ENCODE measurements around the gene ATG4B.

Gene ATG4B

DNA sequence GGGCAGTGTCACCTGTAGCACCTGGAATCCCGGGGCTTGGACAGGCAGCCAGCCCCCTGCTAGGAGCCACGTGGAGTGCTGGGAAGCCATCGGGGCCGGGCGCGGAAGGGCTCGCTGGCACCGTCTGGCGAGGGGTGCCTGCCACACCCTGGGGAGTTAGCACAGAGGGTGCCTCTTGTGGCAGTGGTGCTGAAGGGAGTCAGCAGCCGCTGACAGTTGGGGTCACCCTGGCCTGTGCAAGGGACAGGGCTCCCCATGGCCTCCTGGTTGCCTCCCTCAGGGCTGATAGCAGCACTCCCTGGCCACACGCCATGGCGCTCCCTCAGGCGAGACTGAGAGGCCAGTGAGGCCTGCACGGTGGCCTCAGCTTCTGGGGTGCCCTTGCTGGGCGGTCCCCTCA lies 83.1 kb downstream of the ATG4B start:
- DNase-seq = no peak
- no peaks in the 10 kb centered on the region for H3K4me1 ChIP-seq (ENCODE audit: insufficient read depth, low read length)
- H4K20me1 ChIP-seq (ENCODE audit: insufficient read depth, low read length) = no peaks in the 10 kb centered on the region
- H3K27me3 ChIP-seq (ENCODE audit: insufficient read depth, low read length, poor library complexity) = no peaks in the 10 kb centered on the region
- H3K79me2 ChIP-seq (ENCODE audit: insufficient read depth, low read length) = no peaks in the 10 kb centered on the region
- peaks cover 24% of the 10 kb centered on the region for H3K9me3 ChIP-seq (ENCODE audit: insufficient read depth, low read length, severe bottlenecking)
- peaks cover 87% of the 10 kb centered on the region for H3K36me3 ChIP-seq (ENCODE audit: insufficient read depth, low read length)
- no peak overlapping the region for H3K9ac ChIP-seq (ENCODE audit: low read depth, low read length)
- no peak overlapping the region for H3K4me2 ChIP-seq (ENCODE audit: insufficient read depth, low read length)
- no peak overlapping the region for H3K27ac ChIP-seq (ENCODE audit: low read length)
- H3K4me3 ChIP-seq (ENCODE audit: low read depth in 1 of 2, low read length in 2 of 2) = no peak overlapping the region
- H2AFZ ChIP-seq (ENCODE audit: low read depth, low read length) = no peak overlapping the region
- ATAC-seq (ENCODE audit: insufficient read depth, low read depth) = no peak
- TF ChIP-seq, protein P1, sequence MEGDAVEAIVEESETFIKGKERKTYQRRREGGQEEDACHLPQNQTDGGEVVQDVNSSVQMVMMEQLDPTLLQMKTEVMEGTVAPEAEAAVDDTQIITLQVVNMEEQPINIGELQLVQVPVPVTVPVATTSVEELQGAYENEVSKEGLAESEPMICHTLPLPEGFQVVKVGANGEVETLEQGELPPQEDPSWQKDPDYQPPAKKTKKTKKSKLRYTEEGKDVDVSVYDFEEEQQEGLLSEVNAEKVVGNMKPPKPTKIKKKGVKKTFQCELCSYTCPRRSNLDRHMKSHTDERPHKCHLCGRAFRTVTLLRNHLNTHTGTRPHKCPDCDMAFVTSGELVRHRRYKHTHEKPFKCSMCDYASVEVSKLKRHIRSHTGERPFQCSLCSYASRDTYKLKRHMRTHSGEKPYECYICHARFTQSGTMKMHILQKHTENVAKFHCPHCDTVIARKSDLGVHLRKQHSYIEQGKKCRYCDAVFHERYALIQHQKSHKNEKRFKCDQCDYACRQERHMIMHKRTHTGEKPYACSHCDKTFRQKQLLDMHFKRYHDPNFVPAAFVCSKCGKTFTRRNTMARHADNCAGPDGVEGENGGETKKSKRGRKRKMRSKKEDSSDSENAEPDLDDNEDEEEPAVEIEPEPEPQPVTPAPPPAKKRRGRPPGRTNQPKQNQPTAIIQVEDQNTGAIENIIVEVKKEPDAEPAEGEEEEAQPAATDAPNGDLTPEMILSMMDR (IDR thresholded peaks at IDR 0.05; ENCODE audit: borderline replicate concordance, extremely low read depth, low read length, poor library complexity, severe bottlenecking) = no peak
- no peak for TF ChIP-seq EZH2 (IDR thresholded peaks at IDR 0.05; ENCODE audit: borderline replicate concordance, low read depth, low read length, severe bottlenecking)

DNA sequence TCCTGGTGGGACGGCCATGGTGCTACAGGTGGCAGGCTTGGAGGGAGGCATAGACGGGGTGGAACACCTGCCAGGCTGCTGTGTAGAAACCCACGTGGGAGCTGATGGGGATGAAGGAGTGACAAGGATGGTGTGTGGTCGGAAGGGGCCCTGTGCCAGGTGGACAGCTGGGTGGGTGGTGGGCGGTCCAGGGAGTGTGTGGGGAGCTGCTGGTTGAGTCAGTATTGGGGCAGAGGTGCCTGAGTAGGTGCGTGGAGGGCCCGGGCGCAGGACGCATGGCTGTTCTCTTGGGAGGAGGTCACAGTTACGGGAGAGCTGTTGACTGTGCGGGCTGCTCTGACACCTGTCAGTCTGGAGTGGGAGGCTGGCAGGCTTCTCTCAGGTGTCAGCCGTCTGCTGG lies 84.4 kb downstream of the ATG4B start:
- DNase-seq = no peak
- Histone ChIP-seq H4K20me1 (ENCODE audit: insufficient read depth, low read length) (no peaks in the 10 kb centered on the region), H3K4me1 (ENCODE audit: insufficient read depth, low read length) (no peaks in the 10 kb centered on the region), H3K27me3 (ENCODE audit: insufficient read depth, low read length, poor library complexity) (no peaks in the 10 kb centered on the region), H3K27ac (ENCODE audit: low read length) (no peak overlapping the region), H3K9me3 (ENCODE audit: insufficient read depth, low read length, severe bottlenecking) (peaks cover 24% of the 10 kb centered on the region), H3K36me3 (ENCODE audit: insufficient read depth, low read length) (peaks cover 82% of the 10 kb centered on the region), H3K4me2 (ENCODE audit: insufficient read depth, low read length) (no peak overlapping the region), H3K9ac (ENCODE audit: low read depth, low read length) (no peak overlapping the region), H3K4me3 (ENCODE audit: low read depth in 1 of 2, low read length in 2 of 2) (no peak overlapping the region), H3K79me2 (ENCODE audit: insufficient read depth, low read length) (no peaks in the 10 kb centered on the region), H2AFZ (ENCODE audit: low read depth, low read length) (no peak overlapping the region)
- ATAC-seq (ENCODE audit: insufficient read depth, low read depth) = no peak
- TF ChIP-seq EZH2 (IDR thresholded peaks at IDR 0.05; ENCODE audit: borderline replicate concordance, low read depth, low read length, severe bottlenecking) = no peak
- TF ChIP-seq, protein P1 (IDR thresholded peaks at IDR 0.05; ENCODE audit: borderline replicate concordance, extremely low read depth, low read length, poor library complexity, severe bottlenecking) = no peak

DNA sequence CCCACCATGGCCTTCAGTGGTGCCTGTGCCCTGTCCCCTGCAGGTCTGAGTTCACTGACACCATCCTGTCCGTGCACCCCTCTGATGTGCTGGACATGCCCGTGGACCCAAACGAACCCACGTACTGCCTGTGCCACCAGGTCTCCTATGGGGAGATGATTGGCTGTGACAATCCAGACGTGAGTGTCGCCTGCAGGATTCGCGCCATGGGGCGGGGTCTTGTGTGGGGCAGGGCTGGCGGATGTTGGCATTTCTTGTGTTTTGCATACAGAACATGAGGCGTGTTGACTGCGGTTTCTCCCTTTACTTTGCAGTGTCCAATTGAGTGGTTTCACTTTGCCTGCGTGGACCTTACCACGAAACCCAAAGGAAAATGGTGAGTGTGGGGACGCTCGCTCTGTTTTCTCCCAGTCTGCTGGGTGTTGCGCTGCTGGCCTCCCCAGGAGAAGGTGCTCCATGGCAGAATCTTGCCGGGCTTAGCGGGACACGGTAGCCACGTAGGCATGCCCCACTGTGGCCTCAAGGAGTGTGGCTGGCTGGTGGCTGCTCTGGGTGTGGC lies 85.5 kb downstream of the ATG4B start:
- TF ChIP-seq, protein P1 (IDR thresholded peaks at IDR 0.05; ENCODE audit: borderline replicate concordance, extremely low read depth, low read length, poor library complexity, severe bottlenecking) = no peak
- TF ChIP-seq EZH2 (IDR thresholded peaks at IDR 0.05; ENCODE audit: borderline replicate concordance, low read depth, low read length, severe bottlenecking) = no peak
- no peak overlapping the region for H3K27ac ChIP-seq (ENCODE audit: low read length)
- no peaks in the 10 kb centered on the region for H4K20me1 ChIP-seq (ENCODE audit: insufficient read depth, low read length)
- no peak overlapping the region for H3K4me2 ChIP-seq (ENCODE audit: insufficient read depth, low read length)
- H3K9ac ChIP-seq (ENCODE audit: low read depth, low read length) = no peak overlapping the region
- no peaks in the 10 kb centered on the region for H3K4me1 ChIP-seq (ENCODE audit: insufficient read depth, low read length)
- H3K4me3 ChIP-seq (ENCODE audit: low read depth in 1 of 2, low read length in 2 of 2) = no peak overlapping the region
- peaks cover 74% of the 10 kb centered on the region for H3K36me3 ChIP-seq (ENCODE audit: insufficient read depth, low read length)
- H2AFZ ChIP-seq (ENCODE audit: low read depth, low read length) = no peak overlapping the region
- ATAC-seq (ENCODE audit: insufficient read depth, low read depth) (no peak), DNase-seq (no peak)
- no peaks in the 10 kb centered on the region for H3K27me3 ChIP-seq (ENCODE audit: insufficient read depth, low read length, poor library complexity)
- H3K9me3 ChIP-seq (ENCODE audit: insufficient read depth, low read length, severe bottlenecking) = peaks cover 24% of the 10 kb centered on the region
- no peaks in the 10 kb centered on the region for H3K79me2 ChIP-seq (ENCODE audit: insufficient read depth, low read length)
